Stomach smooth muscle (tissue), 2 donors: ENCODE measurements around the gene IPP.
"Not testable (repeated sequence)": the region's sequence is repeated elsewhere in the genome, so short reads cannot be mapped to it uniquely, and the experiment has no call there.

Source experiments
- H3K27ac ChIP-seq: one replicate; pipeline ENCODE4 v1.7.0; 2013; ENCODE audit warnings: mild to moderate bottlenecking, low read length, inconsistent platforms
- H3K27me3 ChIP-seq, 2 donors: one replicate each; pipeline ENCODE4 v1.7.0; 2013; ENCODE audit warnings: low read length in 2 of 2; ENCODE audit not compliant: insufficient read depth in 2 of 2, control insufficient read depth in 1 of 2
- H3K36me3 ChIP-seq, 2 donors: one replicate each; pipeline ENCODE4 v1.7.0; 2013; ENCODE audit warnings: low read length in 2 of 2; ENCODE audit not compliant: control insufficient read depth in 2 of 2, insufficient read depth in 2 of 2
- H3K4me1 ChIP-seq: one replicate; pipeline ENCODE4 v1.7.0; 2013; ENCODE audit warnings: low read length; ENCODE audit not compliant: control insufficient read depth, insufficient read depth
- H3K4me3 ChIP-seq, 2 donors: one replicate each; pipeline ENCODE4 v1.7.0; 2013; ENCODE audit warnings: low read length in 2 of 2
- H3K9ac ChIP-seq, 2 donors: one replicate each; pipeline ENCODE4 v1.7.0; 2013; ENCODE audit warnings: low read length in 2 of 2, mild to moderate bottlenecking in 1 of 2
- H3K9me3 ChIP-seq, 2 donors: one replicate each; pipeline ENCODE4 v1.7.0; 2013; ENCODE audit warnings: low read length in 2 of 2; ENCODE audit not compliant: control insufficient read depth in 2 of 2
- donor health status: healthy.
- donor health status: Pancreatic carcinoma.

The IPP gene

GRCh38 chr1:45739641-45740156 lies 10.8 kb downstream of the IPP start:
- not testable (repeated sequence) for H3K4me3 ChIP-seq, H3K4me1 ChIP-seq, H3K27ac ChIP-seq, H3K9ac ChIP-seq, H3K9me3 ChIP-seq, H3K36me3 ChIP-seq, H3K27me3 ChIP-seq

GRCh38 chr1:45739137-45739536 lies 11.3 kb downstream of the IPP start:
- Histone ChIP-seq H3K4me1 (no peaks in the 10 kb centered on the region), H3K36me3 (peaks cover 2 to 10% of the 10 kb centered on the region in 2 donors), H3K27me3 (no peaks in the 10 kb centered on the region), H3K9me3 (no peaks in the 10 kb centered on the region), H3K9ac (no peak overlapping the region), H3K4me3 (no peak overlapping the region), H3K27ac (no peak overlapping the region)

GRCh38 chr1:45730780-45731319 lies 19.6 kb downstream of the IPP start:
- no peak overlapping the region for H3K4me3 ChIP-seq
- H3K9me3 ChIP-seq: no peaks in the 10 kb centered on the region
- H3K9ac ChIP-seq: no peak overlapping the region
- no peaks in the 10 kb centered on the region for H3K27me3 ChIP-seq
- H3K27ac ChIP-seq: no peak overlapping the region
- peaks cover 2 to 3% of the 10 kb centered on the region in 2 donors for H3K36me3 ChIP-seq
- no peaks in the 10 kb centered on the region for H3K4me1 ChIP-seq

- Histone ChIP-seq H3K9ac (no peak overlapping the region), H3K27me3 (no peaks in the 10 kb centered on the region), H3K27ac (no peak overlapping the region), H3K36me3 (peaks cover 2 to 3% of the 10 kb centered on the region in 2 donors), H3K9me3 (no peaks in the 10 kb centered on the region), H3K4me3 (no peak overlapping the region), H3K4me1 (no peaks in the 10 kb centered on the region)
These were observed 20.2 kb downstream of the IPP start for GRCh38 chr1:45730075-45730779.

- H3K27me3 ChIP-seq, H3K4me3 ChIP-seq, H3K4me1 ChIP-seq, H3K36me3 ChIP-seq, H3K9ac ChIP-seq, H3K9me3 ChIP-seq, H3K27ac ChIP-seq: not testable (repeated sequence)
These were observed 24.4 kb downstream of the IPP start for GRCh38 chr1:45726007-45726406.

GRCh38 chr1:45723248-45723930 lies 27.1 kb downstream of the IPP start:
- H3K9ac ChIP-seq: no peak overlapping the region
- no peak overlapping the region for H3K27ac ChIP-seq
- H3K4me1 ChIP-seq: no peaks in the 10 kb centered on the region
- no peaks in the 10 kb centered on the region for H3K9me3 ChIP-seq
- H3K27me3 ChIP-seq: no peaks in the 10 kb centered on the region
- H3K36me3 ChIP-seq: peaks cover under 1 to 3% of the 10 kb centered on the region in 2 donors
- H3K4me3 ChIP-seq: no peak overlapping the region

GRCh38 chr1:45722809-45723208 lies 27.6 kb downstream of the IPP start:
- Histone ChIP-seq H3K9ac (no peak overlapping the region), H3K4me1 (no peaks in the 10 kb centered on the region), H3K9me3 (no peaks in the 10 kb centered on the region), H3K27me3 (no peaks in the 10 kb centered on the region), H3K27ac (no peak overlapping the region), H3K36me3 (peaks cover 2 to 3% of the 10 kb centered on the region in 2 donors), H3K4me3 (no peak overlapping the region)

- Histone ChIP-seq H3K27ac (no peak overlapping the region), H3K4me3 (no peak overlapping the region), H3K36me3 (peaks cover 0 to 2% of the 10 kb centered on the region in 2 donors), H3K27me3 (no peaks in the 10 kb centered on the region), H3K9ac (no peak overlapping the region), H3K9me3 (no peaks in the 10 kb centered on the region), H3K4me1 (no peaks in the 10 kb centered on the region)
These were observed 29.2 kb downstream of the IPP start for GRCh38 chr1:45721207-45721606.

- H3K9me3 ChIP-seq: no peaks in the 10 kb centered on the region
- no peak overlapping the region for H3K27ac ChIP-seq
- no peak overlapping the region for H3K4me3 ChIP-seq
- H3K36me3 ChIP-seq: peaks cover 4 to 5% of the 10 kb centered on the region in 2 donors
- no peak overlapping the region for H3K9ac ChIP-seq
- H3K4me1 ChIP-seq: no peaks in the 10 kb centered on the region
- no peaks in the 10 kb centered on the region for H3K27me3 ChIP-seq
These were observed 32.2 kb downstream of the IPP start for GRCh38 chr1:45718289-45718688.

GRCh38 chr1:45717386-45717785 lies 33.1 kb downstream of the IPP start:
- not testable (repeated sequence) for H3K9me3 ChIP-seq, H3K4me3 ChIP-seq, H3K27me3 ChIP-seq, H3K36me3 ChIP-seq, H3K27ac ChIP-seq, H3K4me1 ChIP-seq, H3K9ac ChIP-seq

GRCh38 chr1:45716700-45717099 lies 33.8 kb downstream of the IPP start:
- Histone ChIP-seq H3K4me3 (no peak overlapping the region), H3K9me3 (no peaks in the 10 kb centered on the region), H3K4me1 (no peaks in the 10 kb centered on the region), H3K36me3 (peaks cover 4 to 9% of the 10 kb centered on the region in 2 donors), H3K9ac (no peak overlapping the region), H3K27ac (no peak overlapping the region), H3K27me3 (no peaks in the 10 kb centered on the region)
